ENCODE measurements around the gene KRTAP19-7.

DNA sequence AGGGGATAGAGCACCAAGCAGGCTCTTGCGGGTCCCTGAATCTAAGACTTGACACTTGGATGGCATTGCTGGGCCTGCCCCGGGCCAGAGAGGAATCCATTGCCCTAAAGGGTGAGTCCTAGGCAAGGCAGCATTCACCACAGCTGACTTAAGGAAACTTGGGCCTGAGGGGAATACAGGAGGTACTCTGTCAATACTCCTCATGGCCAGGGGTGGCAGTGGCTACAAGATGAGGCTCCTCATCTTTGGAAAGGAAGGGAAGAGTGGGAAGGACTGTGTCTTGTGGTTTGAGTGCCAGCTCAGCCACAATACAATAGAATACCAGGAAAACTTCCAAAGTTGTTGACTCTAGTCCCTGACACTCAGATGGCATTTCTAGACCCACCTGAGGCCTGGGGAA, 44.9 kb upstream of the KRTAP19-7 start:
- TF ChIP-seq, protein P1, sequence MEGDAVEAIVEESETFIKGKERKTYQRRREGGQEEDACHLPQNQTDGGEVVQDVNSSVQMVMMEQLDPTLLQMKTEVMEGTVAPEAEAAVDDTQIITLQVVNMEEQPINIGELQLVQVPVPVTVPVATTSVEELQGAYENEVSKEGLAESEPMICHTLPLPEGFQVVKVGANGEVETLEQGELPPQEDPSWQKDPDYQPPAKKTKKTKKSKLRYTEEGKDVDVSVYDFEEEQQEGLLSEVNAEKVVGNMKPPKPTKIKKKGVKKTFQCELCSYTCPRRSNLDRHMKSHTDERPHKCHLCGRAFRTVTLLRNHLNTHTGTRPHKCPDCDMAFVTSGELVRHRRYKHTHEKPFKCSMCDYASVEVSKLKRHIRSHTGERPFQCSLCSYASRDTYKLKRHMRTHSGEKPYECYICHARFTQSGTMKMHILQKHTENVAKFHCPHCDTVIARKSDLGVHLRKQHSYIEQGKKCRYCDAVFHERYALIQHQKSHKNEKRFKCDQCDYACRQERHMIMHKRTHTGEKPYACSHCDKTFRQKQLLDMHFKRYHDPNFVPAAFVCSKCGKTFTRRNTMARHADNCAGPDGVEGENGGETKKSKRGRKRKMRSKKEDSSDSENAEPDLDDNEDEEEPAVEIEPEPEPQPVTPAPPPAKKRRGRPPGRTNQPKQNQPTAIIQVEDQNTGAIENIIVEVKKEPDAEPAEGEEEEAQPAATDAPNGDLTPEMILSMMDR (IDR thresholded peaks at IDR 0.05), result no peak
- TF ChIP-seq POLR2AphosphoS5 (IDR thresholded peaks at IDR 0.05) (no peak), POLR2A (IDR thresholded peaks at IDR 0.05) (no peak)
